GM12878 (cell line): Measurements from ENCODE around the gene COQ4. TPM values are rescaled to one million over a fixed set of nuclear protein-coding genes. Genes with fewer than 3 reads are reported as not detected.

Source experiments
- CEBPZ ChIP-seq: fragments of 150-350 bp; IDR thresholded peaks from 2 replicates; pipeline ENCODE4 v1.6.1; 2016; ENCODE audit warnings: low read depth, low read length
- E4F1 ChIP-seq: fragments of 450-650 bp; IDR thresholded peaks from 2 replicates; pipeline ENCODE4 v1.6.1; 2018; ENCODE audit warnings: borderline replicate concordance, mild to moderate bottlenecking; ENCODE audit not compliant: partially characterized antibody
- EP300 ChIP-seq, 2 experiments: fragments of 150-350 bp in 1 of 2; IDR thresholded peaks; 2 replicates each; pipeline ENCODE4 v1.6.1; 2011 to 2012; ENCODE audit warnings: low read depth in 2 of 2, low read length in 2 of 2, borderline replicate concordance in 1 of 2, improper control_type of control experiment in 1 of 2, inconsistent platforms in 1 of 2; ENCODE audit not compliant: control insufficient read depth in 1 of 2
- ETV6 ChIP-seq, 2 experiments: fragments of 450-650 bp in 1 of 2; IDR thresholded peaks in 1 of 2; conservative IDR thresholded peaks in 1 of 2; 2 replicates each; pipeline ENCODE4 v1.6.1; 2014; ENCODE audit warnings: antibody characterized with exemption in 1 of 2, borderline replicate concordance in 1 of 2, low read depth in 1 of 2, mild to moderate bottlenecking in 1 of 2, moderate library complexity in 1 of 2
- GABPA ChIP-seq: IDR thresholded peaks from 2 replicates; pipeline ENCODE4 v1.6.1; 2014; ENCODE audit warnings: antibody characterized with exemption, low read depth, mild to moderate bottlenecking, inconsistent platforms
- HDAC2 ChIP-seq: fragments of 200-600 bp; sonication (generic); IDR thresholded peaks from 2 replicates; pipeline ENCODE4 v1.6.1; 2017
- HDGF ChIP-seq: fragments of 450-650 bp; IDR thresholded peaks from 2 replicates; pipeline ENCODE4 v1.6.1; 2016; ENCODE audit warnings: antibody characterized with exemption
- IKZF1 ChIP-seq: fragments of 450-650 bp; conservative IDR thresholded peaks from 2 replicates; pipeline ENCODE4 v1.6.1; 2017; ENCODE audit warnings: antibody characterized with exemption, mild to moderate bottlenecking
- KAT2A ChIP-seq: conservative IDR thresholded peaks from 2 replicates; pipeline ENCODE4 v1.6.1; 2011; ENCODE audit warnings: low read depth, low read length; ENCODE audit not compliant: control insufficient read depth
- POLR2AphosphoS2 ChIP-seq: IDR thresholded peaks from 2 replicates; pipeline ENCODE4 v1.6.1; 2011; ENCODE audit warnings: low read depth, mild to moderate bottlenecking, low read length, improper control_type of control experiment, moderate library complexity
- RCOR1 ChIP-seq: conservative IDR thresholded peaks from 2 replicates; pipeline ENCODE4 v1.6.1; 2012; ENCODE audit warnings: low read depth, low read length, improper control_type of control experiment
- RUNX3 ChIP-seq: IDR thresholded peaks from 2 replicates; pipeline ENCODE4 v1.6.1; 2012; ENCODE audit warnings: low read length, inconsistent platforms
- SRF ChIP-seq, 2 experiments: IDR thresholded peaks; 2 replicates each; pipeline ENCODE4 v1.6.1; 2011; ENCODE audit warnings: low read depth in 2 of 2, low read length in 2 of 2, mild to moderate bottlenecking in 1 of 2, moderate library complexity in 1 of 2
- TCF3 ChIP-seq: IDR thresholded peaks from 2 replicates; pipeline ENCODE4 v1.6.1; 2012; ENCODE audit warnings: low read depth, mild to moderate bottlenecking, low read length, borderline replicate concordance; ENCODE audit not compliant: insufficient read depth
- YBX1 ChIP-seq: fragments of 450-650 bp; IDR thresholded peaks from 2 replicates; pipeline ENCODE4 v1.6.1; 2016; ENCODE audit warnings: antibody characterized with exemption
- ZSCAN29 ChIP-seq: fragments of 450-650 bp; IDR thresholded peaks from 2 replicates; pipeline ENCODE4 v1.6.1; 2017; ENCODE audit warnings: mild to moderate bottlenecking, moderate library complexity
- polyA plus RNA-seq, 11 experiments: library from polyadenylated mRNA; depleted of rRNA in 4 of 11; unstranded in 6 of 11; stranded (reverse) in 5 of 11; fragments of >200 nt; fragmentation: Nextera tagmentation in 4 of 11; fragmentation: Illumina TruSeq in 1 of 11; extraction: Ambion mirVana in 4 of 11; extraction: Trizol in 1 of 11; gene quantifications; 1 replicate in 1 of 11; 2 replicates in 10 of 11; pipeline versions ENCODE4 v1.2.1 to v1.2.3, GENCODE V29; 2011 to 2016; ENCODE audit warnings: inconsistent platforms in 2 of 11, missing spikeins in 2 of 11, low read depth in 1 of 11
- total RNA-seq, 4 experiments: library from RNA; depleted of rRNA in 3 of 4; stranded (reverse); fragments of >200 nt in 3 of 4; fragmentation: Illumina TruSeq in 1 of 4; extraction: Trizol in 1 of 4; gene quantifications; 2 replicates each; pipeline versions ENCODE4 v1.2.1 to v1.2.3, GENCODE V29; 2013 to 2021
- TF ChIP-seq, protein P1 (sequence below): IDR thresholded peaks from 2 replicates; pipeline ENCODE4 v1.6.1; 2012; ENCODE audit warnings: low read depth, low read length, improper control_type of control experiment

Gene COQ4
- total and polyA plus RNA-seq, 10 of the 15 experiments (the other 5 are each of a cell fraction or from before 2014, with no cell fraction given): 3.8 to 64.1 (median 38.6) TPM

DNA sequence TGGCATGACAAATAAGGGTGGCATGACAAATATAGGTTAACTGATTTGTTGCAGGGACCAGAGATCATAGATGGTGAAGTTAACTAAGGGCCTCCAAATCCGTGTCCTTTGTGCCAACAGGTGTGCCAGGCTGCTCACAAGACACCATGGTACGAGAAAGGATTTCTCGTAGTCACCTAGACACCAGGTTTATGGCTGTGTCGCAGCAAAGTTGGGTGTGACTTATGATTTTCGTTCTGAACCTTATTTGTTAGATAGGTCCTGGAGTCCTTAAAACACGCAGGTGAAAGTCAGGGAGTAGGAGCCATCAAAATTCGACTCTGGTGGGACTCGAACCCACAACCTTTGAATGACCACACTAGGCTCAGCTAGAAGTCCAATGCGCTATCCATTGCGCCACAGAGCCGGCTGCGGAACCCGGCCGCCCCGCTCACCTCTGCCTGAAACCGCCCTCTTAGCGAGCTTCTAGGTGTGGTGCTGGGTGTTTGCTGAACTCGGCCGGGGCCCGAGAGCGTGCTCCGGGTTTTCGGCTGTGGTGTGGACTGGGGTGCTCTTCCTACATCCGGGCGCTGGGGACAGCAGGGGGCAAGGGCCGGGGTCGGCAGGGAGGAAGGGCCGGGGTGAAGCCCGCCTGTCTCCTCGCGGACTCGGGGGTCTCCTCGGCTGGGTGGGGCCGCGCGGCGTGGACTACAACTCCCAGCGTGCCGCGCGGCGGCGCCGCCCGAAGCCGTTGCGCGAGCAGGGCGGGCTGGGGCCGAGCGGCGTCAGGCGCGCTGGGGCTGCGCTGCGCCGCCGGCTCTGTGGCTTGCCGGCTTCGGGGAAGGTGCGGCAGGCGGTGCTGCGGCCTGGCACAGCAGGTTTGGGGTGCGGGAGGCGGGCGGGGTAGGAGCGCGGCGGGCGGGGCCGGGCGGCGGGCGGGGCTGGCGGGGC is 17.4 kb downstream of the COQ4 start, which contains the start of gene SLC27A4 (continued):
- TF ChIP-seq, protein P1, sequence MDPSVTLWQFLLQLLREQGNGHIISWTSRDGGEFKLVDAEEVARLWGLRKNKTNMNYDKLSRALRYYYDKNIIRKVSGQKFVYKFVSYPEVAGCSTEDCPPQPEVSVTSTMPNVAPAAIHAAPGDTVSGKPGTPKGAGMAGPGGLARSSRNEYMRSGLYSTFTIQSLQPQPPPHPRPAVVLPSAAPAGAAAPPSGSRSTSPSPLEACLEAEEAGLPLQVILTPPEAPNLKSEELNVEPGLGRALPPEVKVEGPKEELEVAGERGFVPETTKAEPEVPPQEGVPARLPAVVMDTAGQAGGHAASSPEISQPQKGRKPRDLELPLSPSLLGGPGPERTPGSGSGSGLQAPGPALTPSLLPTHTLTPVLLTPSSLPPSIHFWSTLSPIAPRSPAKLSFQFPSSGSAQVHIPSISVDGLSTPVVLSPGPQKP: no peak
- TF ChIP-seq YBX1 (no peak), TCF3 (no peak), ZSCAN29 (no peak), POLR2AphosphoS2 (no peak), SRF (IDR thresholded peaks at IDR 0.05; ENCODE audit: low read depth in 2 of 2, low read length in 2 of 2) (peak in 1 of 2 experiments; percentile 55; a peak in 1 of 4 replicates), HDGF (no peak), HDAC2 (no peak), GABPA (no peak), KAT2A (no peak), CEBPZ (no peak), RCOR1 (no peak), RUNX3 (peak; percentile 69), ETV6 (conservative IDR thresholded peaks at IDR 0.05 in 1 of 2, IDR thresholded peaks at IDR 0.05 in 1 of 2; ENCODE audit: borderline replicate concordance in 1 of 2, low read depth in 1 of 2) (no peak), IKZF1 (peak; percentile 90), EP300 (IDR thresholded peaks at IDR 0.05; ENCODE audit: borderline replicate concordance in 1 of 2, control insufficient read depth in 1 of 2, low read depth in 2 of 2, low read length in 2 of 2) (no peak), E4F1 (no peak)
